ENCODE measurements around the gene GDNF.

The GDNF gene

DNA sequence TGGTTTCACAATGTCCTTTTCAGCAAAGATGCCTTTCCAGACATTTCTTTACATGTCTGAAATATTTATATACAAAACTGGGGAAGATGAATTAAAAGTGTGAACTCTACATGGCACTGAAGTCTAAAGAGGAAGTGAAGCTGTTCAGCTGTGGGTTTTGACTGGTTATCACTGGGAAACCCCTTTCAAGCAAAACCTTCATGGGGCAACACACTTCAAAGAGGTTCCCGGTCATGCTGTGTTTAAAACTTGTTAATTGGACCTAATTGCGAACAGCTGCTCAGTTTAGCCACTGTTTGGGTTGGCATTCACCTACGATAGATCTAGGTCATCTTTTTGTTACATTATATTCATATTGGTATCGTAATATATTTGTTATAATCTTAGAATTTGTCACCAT is 20.0 kb upstream of the GDNF start:
- peaks cover 9% of the 10 kb centered on the region for H3K27me3 Mint-ChIP-seq
- no peaks in the 10 kb centered on the region for H3K36me3 Mint-ChIP-seq (ENCODE audit: low read depth)
- no peak overlapping the region for H3K27ac Mint-ChIP-seq
- H3K4me3 Mint-ChIP-seq = no peak overlapping the region
- H3K9me3 Mint-ChIP-seq = peaks cover 8% of the 10 kb centered on the region
- no peaks in the 10 kb centered on the region for H3K4me1 Mint-ChIP-seq (ENCODE audit: low read depth)

GRCh38 chr5:37858250-37858649 is 18.4 kb upstream of the GDNF start:
- Mint-ChIP-seq H3K27ac (no peak overlapping the region), H3K4me1 (ENCODE audit: low read depth) (no peaks in the 10 kb centered on the region), H3K9me3 (peaks cover 13% of the 10 kb centered on the region), H3K27me3 (peaks cover 12% of the 10 kb centered on the region), H3K36me3 (ENCODE audit: low read depth) (no peaks in the 10 kb centered on the region), H3K4me3 (no peak overlapping the region)

DNA sequence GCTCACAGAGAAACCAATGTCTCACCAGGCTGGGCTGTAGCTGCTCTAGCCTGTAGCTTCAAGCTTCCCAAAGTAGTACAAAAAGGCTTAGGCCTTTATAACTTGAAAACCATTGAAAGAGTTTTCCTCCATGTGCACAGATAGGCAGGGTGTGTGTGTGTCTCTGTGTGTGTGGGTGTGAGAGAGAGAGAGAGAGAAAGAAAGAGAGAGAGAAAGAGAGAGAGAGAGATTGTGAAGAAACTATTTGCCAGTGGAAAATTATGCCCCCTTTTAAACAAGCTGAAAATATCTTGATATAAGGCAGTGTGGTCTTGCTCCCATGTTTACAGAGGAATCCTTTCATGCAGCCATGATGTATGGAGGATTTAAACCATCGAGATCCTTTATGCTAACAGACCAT is 17.9 kb upstream of the GDNF start:
- no peaks in the 10 kb centered on the region for H3K36me3 Mint-ChIP-seq (ENCODE audit: low read depth)
- no peak overlapping the region for H3K27ac Mint-ChIP-seq
- peaks cover 13% of the 10 kb centered on the region for H3K9me3 Mint-ChIP-seq
- H3K4me3 Mint-ChIP-seq = no peak overlapping the region
- H3K27me3 Mint-ChIP-seq = peaks cover 13% of the 10 kb centered on the region
- no peaks in the 10 kb centered on the region for H3K4me1 Mint-ChIP-seq (ENCODE audit: low read depth)

DNA sequence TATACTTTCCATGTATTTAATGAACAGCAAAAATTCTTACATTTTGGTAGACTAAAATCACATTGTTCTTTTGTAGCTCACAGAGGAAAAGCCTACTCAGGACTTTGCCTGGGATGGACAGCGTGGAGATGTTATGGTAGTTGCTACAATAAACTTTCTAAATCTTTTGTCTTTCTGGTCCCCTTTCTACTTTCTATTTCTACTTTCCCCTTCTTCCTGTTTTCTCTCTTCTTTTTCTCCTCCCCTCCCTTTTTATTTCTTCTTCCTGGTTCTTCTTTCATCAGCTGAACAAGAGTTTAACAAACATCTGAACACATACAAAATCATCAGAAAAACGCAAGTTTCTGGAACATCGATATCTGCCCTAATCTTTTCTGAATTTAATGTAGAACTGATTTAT is 15.6 kb upstream of the GDNF start:
- Mint-ChIP-seq H3K4me1 (ENCODE audit: low read depth) (no peaks in the 10 kb centered on the region), H3K4me3 (no peak overlapping the region), H3K27me3 (peaks cover 13% of the 10 kb centered on the region), H3K27ac (no peak overlapping the region), H3K9me3 (peaks cover 13% of the 10 kb centered on the region), H3K36me3 (ENCODE audit: low read depth) (no peaks in the 10 kb centered on the region)

- H3K4me3 Mint-ChIP-seq = no peak overlapping the region
- H3K27ac Mint-ChIP-seq = no peak overlapping the region
- H3K27me3 Mint-ChIP-seq = peaks cover 18% of the 10 kb centered on the region
- no peaks in the 10 kb centered on the region for H3K4me1 Mint-ChIP-seq (ENCODE audit: low read depth)
- peaks cover 13% of the 10 kb centered on the region for H3K9me3 Mint-ChIP-seq
- no peaks in the 10 kb centered on the region for H3K36me3 Mint-ChIP-seq (ENCODE audit: low read depth)
These were observed 11.5 kb upstream of the GDNF start for GRCh38 chr5:37851305-37851704.

- no peaks in the 10 kb centered on the region for H3K36me3 Mint-ChIP-seq (ENCODE audit: low read depth)
- no peak overlapping the region for H3K27ac Mint-ChIP-seq
- H3K4me3 Mint-ChIP-seq = no peak overlapping the region
- peaks cover 7% of the 10 kb centered on the region for H3K9me3 Mint-ChIP-seq
- no peaks in the 10 kb centered on the region for H3K4me1 Mint-ChIP-seq (ENCODE audit: low read depth)
- H3K27me3 Mint-ChIP-seq = peaks cover 18% of the 10 kb centered on the region
These were observed 10.5 kb upstream of the GDNF start for GRCh38 chr5:37850226-37850865.

GRCh38 chr5:37849641-37850040 is 9.8 kb upstream of the GDNF start:
- Mint-ChIP-seq H3K36me3 (ENCODE audit: low read depth) (no peaks in the 10 kb centered on the region), H3K27ac (no peak overlapping the region), H3K27me3 (peaks cover 24% of the 10 kb centered on the region), H3K9me3 (peaks cover 4% of the 10 kb centered on the region), H3K4me1 (ENCODE audit: low read depth) (no peaks in the 10 kb centered on the region), H3K4me3 (no peak overlapping the region)

- H3K27me3 Mint-ChIP-seq = peaks cover 32% of the 10 kb centered on the region
- H3K4me1 Mint-ChIP-seq (ENCODE audit: low read depth) = no peaks in the 10 kb centered on the region
These were observed 8.2 kb upstream of the GDNF start for GRCh38 chr5:37847978-37848425.

DNA sequence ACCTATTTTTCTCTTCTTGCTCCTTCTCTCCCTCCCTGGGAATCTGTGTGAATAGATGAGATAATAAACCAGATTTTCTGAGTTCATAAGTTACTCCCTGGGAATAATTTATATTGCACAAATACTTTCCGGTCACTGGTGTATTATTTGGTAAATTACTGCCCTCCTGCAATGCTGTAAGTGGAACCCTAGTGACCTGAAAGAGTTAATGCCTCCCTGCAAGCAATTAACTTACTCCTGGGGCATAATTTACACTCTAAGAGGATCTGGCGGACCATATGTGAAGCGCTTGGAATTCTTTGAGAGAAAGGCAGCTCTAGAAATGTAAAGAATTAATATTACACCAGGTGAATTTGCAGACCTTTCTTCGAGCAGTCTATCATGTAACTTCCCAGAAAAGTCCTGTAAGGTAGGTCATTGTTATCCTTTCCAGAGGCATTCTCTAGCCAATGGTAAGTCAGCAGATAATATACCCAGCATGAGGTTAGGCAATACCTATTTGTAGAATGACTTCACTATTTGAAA is 7.0 kb upstream of the GDNF start:
- Mint-ChIP-seq H3K27ac (no peak overlapping the region), H3K36me3 (ENCODE audit: low read depth) (no peaks in the 10 kb centered on the region), H3K9me3 (no peaks in the 10 kb centered on the region), H3K4me3 (no peak overlapping the region), H3K27me3 (peaks cover 42% of the 10 kb centered on the region), H3K4me1 (ENCODE audit: low read depth) (no peaks in the 10 kb centered on the region)

More at GRCh38 chr5:37847978-37848425, 8.2 kb upstream of the GDNF start:
- no peaks in the 10 kb centered on the region for H3K36me3 Mint-ChIP-seq (ENCODE audit: low read depth)
- H3K9me3 Mint-ChIP-seq = no peaks in the 10 kb centered on the region
- no peak overlapping the region for H3K27ac Mint-ChIP-seq
- H3K4me3 Mint-ChIP-seq = no peak overlapping the region

DNA sequence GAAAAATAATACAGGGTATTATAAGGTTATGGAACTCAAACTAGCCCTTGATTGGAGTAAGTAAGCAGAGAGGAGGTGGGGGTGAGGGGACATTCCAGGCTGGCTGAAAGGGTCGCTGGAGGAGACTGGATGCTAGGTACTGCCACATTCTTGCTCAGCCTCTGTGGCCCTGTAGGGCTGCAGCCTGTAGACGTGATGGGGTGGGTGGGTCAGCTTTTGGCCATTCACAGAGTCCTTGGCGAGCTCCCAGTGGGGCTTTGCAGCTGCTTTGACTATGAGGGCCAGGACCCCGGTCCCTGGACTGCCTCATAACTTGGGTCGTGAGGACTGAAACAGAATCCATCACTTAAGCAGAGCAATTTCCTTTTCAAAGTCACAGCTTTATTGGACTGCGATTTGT is 4.2 kb upstream of the GDNF start:
- H3K27ac Mint-ChIP-seq = no peak overlapping the region
- H3K36me3 Mint-ChIP-seq (ENCODE audit: low read depth) = no peaks in the 10 kb centered on the region
- H3K9me3 Mint-ChIP-seq = no peaks in the 10 kb centered on the region
- peaks cover 56% of the 10 kb centered on the region for H3K27me3 Mint-ChIP-seq
- H3K4me1 Mint-ChIP-seq (ENCODE audit: low read depth) = peaks cover 1% of the 10 kb centered on the region
- H3K4me3 Mint-ChIP-seq = no peak overlapping the region

DNA sequence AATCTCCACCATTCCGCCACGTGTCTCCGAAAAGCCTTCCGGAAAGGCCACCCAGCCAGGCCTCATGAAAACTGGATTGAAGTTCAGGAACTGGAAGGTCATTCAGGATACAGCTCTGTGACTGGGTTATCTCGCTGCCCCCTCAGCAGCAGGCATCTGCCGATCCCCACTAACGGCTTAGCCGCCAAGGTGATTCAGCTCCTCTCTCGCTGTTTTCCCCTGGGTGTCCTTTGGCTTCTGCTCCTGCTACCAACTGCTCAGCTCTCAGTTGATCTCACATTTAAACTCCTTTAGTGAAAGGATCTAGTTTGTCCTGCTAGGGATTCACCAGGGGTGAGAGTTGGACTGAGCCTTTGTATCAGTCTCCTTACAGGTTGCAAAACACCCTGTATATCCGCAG is 2.2 kb upstream of the GDNF start:
- H3K9me3 Mint-ChIP-seq = no peaks in the 10 kb centered on the region

GRCh38 chr5:37841203-37841602 is 1.4 kb upstream of the GDNF start:
- Mint-ChIP-seq H3K36me3 (ENCODE audit: low read depth) (no peaks in the 10 kb centered on the region), H3K9me3 (no peaks in the 10 kb centered on the region), H3K4me3 (no peak overlapping the region), H3K4me1 (ENCODE audit: low read depth) (peaks cover 25% of the 10 kb centered on the region), H3K27me3 (peaks cover 75% of the 10 kb centered on the region), H3K27ac (no peak overlapping the region)

More for the DNA sequence above, 2.2 kb upstream of the GDNF start:
- Mint-ChIP-seq H3K4me3 (no peak overlapping the region), H3K4me1 (ENCODE audit: low read depth) (peaks cover 19% of the 10 kb centered on the region), H3K27me3 (peaks cover 76% of the 10 kb centered on the region), H3K27ac (no peak overlapping the region), H3K36me3 (ENCODE audit: low read depth) (no peaks in the 10 kb centered on the region)

DNA sequence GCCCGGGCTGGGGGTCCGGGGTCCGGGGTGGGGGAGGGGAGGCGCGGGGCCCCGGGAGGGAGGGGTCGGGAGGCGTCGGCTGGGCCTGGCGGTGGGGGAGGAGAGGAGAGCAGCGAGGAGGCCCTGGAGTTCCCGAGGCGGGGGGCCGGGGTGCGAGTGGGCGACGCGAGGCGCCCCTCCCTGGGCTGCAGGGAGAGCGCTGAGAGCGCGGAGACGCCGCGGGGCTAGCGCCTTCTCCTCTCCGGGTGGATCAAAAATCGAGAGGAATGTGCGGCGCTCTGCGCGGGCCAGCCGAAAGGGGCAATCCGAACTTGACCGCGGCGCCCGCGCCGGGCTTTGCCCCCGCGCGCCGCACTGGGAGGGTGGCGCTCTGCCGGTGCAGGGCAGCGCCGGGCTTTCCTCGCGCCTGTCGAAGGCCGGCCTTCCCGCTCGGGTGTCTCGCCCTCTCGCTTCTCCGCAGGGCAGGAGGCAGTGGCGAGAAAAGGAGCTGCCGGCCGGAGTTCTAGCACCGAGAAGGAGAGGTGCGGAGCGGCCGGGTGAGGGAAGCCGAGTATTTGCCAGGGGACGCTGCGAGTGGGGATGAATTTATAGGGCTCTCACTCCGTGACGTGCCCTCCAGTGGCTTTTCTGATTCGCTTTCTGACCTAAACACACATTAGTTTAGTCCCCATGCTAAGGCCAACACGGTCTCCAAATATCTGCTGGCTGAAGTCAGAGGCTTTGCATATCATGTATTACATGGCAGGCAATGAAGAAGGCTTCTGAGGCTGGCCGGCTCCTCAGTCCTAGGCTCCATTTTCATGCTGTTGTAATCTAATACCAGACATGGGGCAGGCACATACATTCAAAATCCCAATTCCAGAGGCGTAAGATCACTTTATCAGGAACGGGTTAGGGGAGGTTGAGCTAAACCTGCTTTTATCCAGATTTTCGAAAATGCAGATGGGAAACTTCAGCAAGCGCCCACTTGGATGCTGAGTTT is 503 bp upstream of the GDNF start:
- Mint-ChIP-seq H3K27ac (no peak overlapping the region), H3K4me1 (ENCODE audit: low read depth) (peaks cover 25% of the 10 kb centered on the region), H3K36me3 (ENCODE audit: low read depth) (no peaks in the 10 kb centered on the region), H3K4me3 (no peak overlapping the region), H3K27me3 (peaks cover 81% of the 10 kb centered on the region), H3K9me3 (no peaks in the 10 kb centered on the region)

DNA sequence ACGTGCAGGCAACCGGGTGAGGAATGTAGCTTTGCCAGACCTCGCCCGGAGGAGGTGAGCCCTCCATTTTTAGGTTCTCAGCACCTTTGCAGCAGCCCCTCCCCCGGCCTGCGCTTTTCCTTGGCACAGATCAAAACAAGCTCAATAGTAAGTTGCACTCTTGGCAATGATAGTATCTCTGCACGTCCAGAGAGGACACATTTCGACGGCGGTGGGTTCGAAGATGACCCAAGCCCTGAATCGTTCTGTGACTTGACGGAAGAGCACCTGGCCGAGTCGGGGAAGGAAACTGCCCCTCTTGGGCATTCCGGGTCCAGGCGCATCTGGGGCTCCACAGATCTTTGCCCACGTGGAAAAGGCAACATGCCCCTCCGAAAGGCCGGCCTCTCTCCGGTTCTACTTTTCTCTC is 904 bp downstream of the GDNF start:
- Mint-ChIP-seq H3K4me3 (no peak overlapping the region), H3K4me1 (ENCODE audit: low read depth) (peaks cover 25% of the 10 kb centered on the region), H3K27ac (no peak overlapping the region), H3K36me3 (ENCODE audit: low read depth) (no peaks in the 10 kb centered on the region), H3K9me3 (no peaks in the 10 kb centered on the region), H3K27me3 (peaks cover 82% of the 10 kb centered on the region)

All from stimulated activated naive CD8-positive, alpha-beta T cell treated with anti-CD3 and anti-CD28 coated beads, Interleukin-15, Interleukin-2, amounts not matched to agents 100 ng/mL and 50 ng/mL, for 24 hours (primary cell).